Breast epithelium (tissue), 3 donors: ENCODE measurements around the gene NTN5.

Experiments used
- CTCF ChIP-seq, 3 donors: fragments of 450-650 bp; IDR thresholded peaks; one replicate each; pipeline ENCODE4 v1.5.1; 2016 to 2017; ENCODE audit warnings: antibody characterized with exemption in 3 of 3, mild to moderate bottlenecking in 3 of 3, moderate library complexity in 3 of 3
- POLR2A ChIP-seq: fragments of 450-650 bp; IDR thresholded peaks from one replicate; pipeline ENCODE4 v1.6.1; 2016; ENCODE audit warnings: antibody characterized with exemption, mild to moderate bottlenecking, moderate library complexity

GRCh38 chr19:48623556-48624066 is 49.2 kb downstream of the NTN5 start:
- TF ChIP-seq CTCF (IDR thresholded peaks at IDR 0.05) (no peak), POLR2A (no peak)
